RWPE1 (cell line): ENCODE data around the gene KDSR.

ENCODE experiments used
- CTCF ChIA-PET: fragments of 350-600 bp; sonication (Branson Sonifier 250); formaldehyde crosslinking; extraction: SDS; loops from one replicate; lab custom pipeline; 2021; lab: Yijun Ruan, JAX
- POLR2A ChIA-PET: fragments of 400-600 bp; formaldehyde crosslinking; extraction: SDS; loops from one replicate; lab custom pipeline; 2020; ENCODE audit warnings: antibody characterized with exemption; ENCODE audit not compliant: low non-redundant PET; lab: Yijun Ruan, JAX
- DNase-seq: peaks from one replicate; pipeline ENCODE4 v3.0.0; 2012; ENCODE audit warnings: low spot score
- H3K27ac ChIP-seq: fragments of 450-650 bp; 2 replicates; pipeline ENCODE4 v1.5.1; 2017
- TF ChIP-seq, protein P1 (sequence below): fragments of 450-650 bp; conservative IDR thresholded peaks from 2 replicates; pipeline ENCODE4 v1.5.1; 2017; ENCODE audit warnings: low read depth, mild to moderate bottlenecking

Gene KDSR

DNA sequence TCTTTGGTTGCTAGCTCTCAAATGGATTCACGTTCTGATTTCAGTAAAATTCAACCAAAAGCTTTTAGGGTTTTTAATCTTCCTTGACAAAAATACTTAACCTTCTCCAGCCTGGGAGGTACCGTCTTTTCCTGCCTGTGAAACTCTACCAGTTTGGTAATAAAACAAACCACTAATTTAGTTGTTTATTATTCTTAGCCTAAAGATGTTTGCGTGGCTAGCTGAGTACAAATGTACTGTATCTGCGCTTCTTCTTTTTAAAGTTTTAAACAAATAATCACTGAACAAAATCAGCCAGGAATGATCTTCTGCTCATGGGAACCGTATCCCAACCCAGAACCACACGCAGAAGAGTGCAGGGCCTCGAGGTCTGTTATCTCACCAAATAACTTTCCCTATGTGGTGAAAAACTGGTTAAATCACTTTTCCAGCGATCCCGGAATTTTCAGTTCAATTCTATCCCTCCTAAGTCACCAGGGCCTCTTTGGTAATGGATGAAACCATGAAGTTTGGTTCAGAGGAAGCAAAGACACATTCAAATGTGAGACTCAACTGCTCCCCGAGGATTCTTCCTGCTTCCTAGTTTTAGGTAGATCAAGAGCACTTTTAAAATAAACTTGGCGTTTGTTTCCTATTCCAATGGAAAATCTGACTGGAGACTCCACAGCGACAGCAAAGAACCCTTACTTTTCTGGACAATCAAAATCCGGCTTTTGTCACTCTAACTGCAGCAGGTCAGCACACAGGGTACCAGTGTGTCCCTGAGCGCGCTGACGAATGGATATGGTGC, 83.5 kb downstream of the KDSR start:
- POLR2A ChIA-PET, result no interaction called here
- TF ChIP-seq, protein P1, sequence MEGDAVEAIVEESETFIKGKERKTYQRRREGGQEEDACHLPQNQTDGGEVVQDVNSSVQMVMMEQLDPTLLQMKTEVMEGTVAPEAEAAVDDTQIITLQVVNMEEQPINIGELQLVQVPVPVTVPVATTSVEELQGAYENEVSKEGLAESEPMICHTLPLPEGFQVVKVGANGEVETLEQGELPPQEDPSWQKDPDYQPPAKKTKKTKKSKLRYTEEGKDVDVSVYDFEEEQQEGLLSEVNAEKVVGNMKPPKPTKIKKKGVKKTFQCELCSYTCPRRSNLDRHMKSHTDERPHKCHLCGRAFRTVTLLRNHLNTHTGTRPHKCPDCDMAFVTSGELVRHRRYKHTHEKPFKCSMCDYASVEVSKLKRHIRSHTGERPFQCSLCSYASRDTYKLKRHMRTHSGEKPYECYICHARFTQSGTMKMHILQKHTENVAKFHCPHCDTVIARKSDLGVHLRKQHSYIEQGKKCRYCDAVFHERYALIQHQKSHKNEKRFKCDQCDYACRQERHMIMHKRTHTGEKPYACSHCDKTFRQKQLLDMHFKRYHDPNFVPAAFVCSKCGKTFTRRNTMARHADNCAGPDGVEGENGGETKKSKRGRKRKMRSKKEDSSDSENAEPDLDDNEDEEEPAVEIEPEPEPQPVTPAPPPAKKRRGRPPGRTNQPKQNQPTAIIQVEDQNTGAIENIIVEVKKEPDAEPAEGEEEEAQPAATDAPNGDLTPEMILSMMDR, result no peak
- DNase-seq, result no peak
- no peak overlapping the region for H3K27ac ChIP-seq
- CTCF ChIA-PET, result no interaction called here

DNA sequence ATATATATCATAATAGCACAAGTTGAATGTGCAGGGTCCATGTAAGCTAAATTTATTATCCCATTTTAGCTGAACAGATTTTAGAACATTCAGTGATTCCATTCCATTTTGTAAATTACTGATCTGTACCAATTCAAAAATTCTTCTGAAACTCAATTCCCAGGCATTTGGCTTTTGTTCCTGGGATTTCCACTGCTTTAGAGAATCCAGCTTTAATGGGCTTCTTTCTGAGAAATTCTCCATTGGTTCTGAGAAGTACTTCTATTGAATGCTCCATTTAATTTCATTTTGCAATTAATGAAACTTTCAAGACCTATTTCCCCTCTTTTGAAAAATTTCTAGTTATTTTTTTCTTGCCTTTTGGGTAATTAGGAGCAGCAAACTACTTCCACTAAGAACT, 84.2 kb downstream of the KDSR start:
- no peak overlapping the region for H3K27ac ChIP-seq
- ChIA-PET POLR2A (no interaction called here), CTCF (interaction anchor here (0.6 kb wide), 1 partner anchor 10 kb away, joined by 4 read pairs; no protein-coding TSS in a partner anchor)
- TF ChIP-seq, protein P1, result no peak
- DNase-seq, result no peak
